Measurements from ENCODE around the gene KCNQ1. TPM values are rescaled to one million over a fixed set of nuclear protein-coding genes. Genes with fewer than 3 reads are reported as not detected.

Gene KCNQ1
- total RNA-seq, 4 donors from 2014 or later, result 3.2 to 12.7 (median 5.5) TPM

- no peak for TF ChIP-seq CTCF (IDR thresholded peaks at IDR 0.05; ENCODE audit: low read depth)
Measured at GRCh38 chr11:2828585-2829330, 383.9 kb downstream of the KCNQ1 start.

GRCh38 chr11:2830030-2830812 is 385.4 kb downstream of the KCNQ1 start:
- no peak for TF ChIP-seq CTCF (IDR thresholded peaks at IDR 0.05; ENCODE audit: low read depth)

GRCh38 chr11:2830886-2831285 is 386.1 kb downstream of the KCNQ1 start:
- TF ChIP-seq CTCF (IDR thresholded peaks at IDR 0.05; ENCODE audit: low read depth), result no peak

GRCh38 chr11:2831781-2832532 is 387.1 kb downstream of the KCNQ1 start:
- no peak for TF ChIP-seq CTCF (IDR thresholded peaks at IDR 0.05; ENCODE audit: low read depth)

GRCh38 chr11:2832533-2833020 is 387.8 kb downstream of the KCNQ1 start:
- TF ChIP-seq CTCF (IDR thresholded peaks at IDR 0.05; ENCODE audit: low read depth), result no peak

- no peak for TF ChIP-seq CTCF (IDR thresholded peaks at IDR 0.05; ENCODE audit: low read depth)
Measured at GRCh38 chr11:2833051-2833715, 388.4 kb downstream of the KCNQ1 start.
